Type B pancreatic cell (in vitro differentiated cells): ENCODE measurements around the gene PHACTR1. TPM values are rescaled to one million over a fixed set of nuclear protein-coding genes. Genes with fewer than 3 reads are reported as not detected.

Experiments used
- DNase-seq: peaks from one replicate; pipeline ENCODE4 v3.0.0; 2021; ENCODE audit warnings: mixed read lengths; ENCODE audit not compliant: unreplicated experiment; ENCODE audit errors: extremely low spot score
- H3K27ac Mint-ChIP-seq: 2 replicates; pipeline ENCODE4 v1.8.0; 2021; ENCODE audit warnings: mild to moderate bottlenecking, mixed read lengths
- H3K27me3 Mint-ChIP-seq: 2 replicates; pipeline ENCODE4 v1.8.0; 2021; ENCODE audit warnings: mixed read lengths
- H3K36me3 Mint-ChIP-seq: 2 replicates; pipeline ENCODE4 v1.8.0; 2021; ENCODE audit warnings: mixed read lengths
- H3K4me1 Mint-ChIP-seq: one replicate; pipeline ENCODE4 v1.8.0; 2021; ENCODE audit warnings: mixed read lengths; ENCODE audit not compliant: unreplicated experiment
- H3K4me3 Mint-ChIP-seq: 2 replicates; pipeline ENCODE4 v1.8.0; 2021; ENCODE audit warnings: mild to moderate bottlenecking, mixed read lengths
- H3K9me3 Mint-ChIP-seq: 2 replicates; pipeline ENCODE4 v1.8.0; 2021; ENCODE audit warnings: mixed read lengths
- CTCF ChIP-seq: fragments of 200-600 bp; sonication (generic); conservative IDR thresholded peaks from 2 replicates; pipeline ENCODE4 v1.5.0; 2021; ENCODE audit warnings: antibody characterized with exemption, mild to moderate bottlenecking
- total RNA-seq: library from RNA; stranded (reverse); gene quantifications from 2 replicates; pipeline ENCODE4 v1.2.1, GENCODE V29; 2021; ENCODE audit warnings: low replicate concordance

The PHACTR1 gene
- total RNA-seq, 1 donor from 2014 or later, result 12.3 TPM

- no peak for TF ChIP-seq CTCF
- Mint-ChIP-seq H3K27me3 (peaks cover 10% of the 10 kb centered on the region), H3K27ac (no peak overlapping the region), H3K4me3 (no peak overlapping the region), H3K4me1 (peaks cover 4% of the 10 kb centered on the region), H3K36me3 (no peaks in the 10 kb centered on the region), H3K9me3 (no peaks in the 10 kb centered on the region)
- DNase-seq, result no peak
Measured at GRCh38 chr6:12802440-12802839, 85.9 kb downstream of the PHACTR1 start.

- H3K27ac Mint-ChIP-seq, result no peak overlapping the region
- peaks cover 4% of the 10 kb centered on the region for H3K4me1 Mint-ChIP-seq
- no peak for DNase-seq
- no peaks in the 10 kb centered on the region for H3K36me3 Mint-ChIP-seq
- no peaks in the 10 kb centered on the region for H3K9me3 Mint-ChIP-seq
- peaks cover 10% of the 10 kb centered on the region for H3K27me3 Mint-ChIP-seq
- no peak for TF ChIP-seq CTCF
- no peak overlapping the region for H3K4me3 Mint-ChIP-seq
Measured at GRCh38 chr6:12803486-12803885, 86.9 kb downstream of the PHACTR1 start.

- no peak for TF ChIP-seq CTCF
- peaks cover 4% of the 10 kb centered on the region for H3K4me1 Mint-ChIP-seq
- DNase-seq, result no peak
- no peaks in the 10 kb centered on the region for H3K9me3 Mint-ChIP-seq
- H3K27ac Mint-ChIP-seq, result no peak overlapping the region
- H3K4me3 Mint-ChIP-seq, result no peak overlapping the region
- peaks cover 10% of the 10 kb centered on the region for H3K27me3 Mint-ChIP-seq
- no peaks in the 10 kb centered on the region for H3K36me3 Mint-ChIP-seq
Measured at GRCh38 chr6:12804952-12805645, 88.5 kb downstream of the PHACTR1 start.

GRCh38 chr6:12806136-12806535 lies 89.6 kb downstream of the PHACTR1 start:
- no peak for DNase-seq
- H3K4me1 Mint-ChIP-seq, result peaks cover 2% of the 10 kb centered on the region
- no peaks in the 10 kb centered on the region for H3K9me3 Mint-ChIP-seq
- H3K4me3 Mint-ChIP-seq, result no peak overlapping the region
- no peak overlapping the region for H3K27ac Mint-ChIP-seq
- H3K27me3 Mint-ChIP-seq, result peaks cover 8% of the 10 kb centered on the region
- H3K36me3 Mint-ChIP-seq, result no peaks in the 10 kb centered on the region
- TF ChIP-seq CTCF, result no peak

- Mint-ChIP-seq H3K27me3 (peaks cover 4% of the 10 kb centered on the region), H3K4me3 (no peak overlapping the region), H3K4me1 (no peaks in the 10 kb centered on the region), H3K9me3 (no peaks in the 10 kb centered on the region), H3K36me3 (no peaks in the 10 kb centered on the region), H3K27ac (no peak overlapping the region)
- TF ChIP-seq CTCF, result no peak
- DNase-seq, result no peak
Measured at GRCh38 chr6:12806796-12807195, 90.2 kb downstream of the PHACTR1 start.
